ENCODE results near the gene AFP.

Gene AFP

GRCh38 chr4:73438582-73439215, 2.7 kb downstream of the AFP start:
- DNase-seq (ENCODE audit: low read depth) = no peak

- DNase-seq (ENCODE audit: low read depth) = no peak
Observed at GRCh38 chr4:73439445-73439844, 3.4 kb downstream of the AFP start.

GRCh38 chr4:73439991-73440390, 4.0 kb downstream of the AFP start:
- DNase-seq (ENCODE audit: low read depth) = no peak

GRCh38 chr4:73440653-73441052, 4.6 kb downstream of the AFP start:
- DNase-seq (ENCODE audit: low read depth) = no peak

- DNase-seq (ENCODE audit: low read depth) = no peak
Observed at GRCh38 chr4:73442275-73442674, 6.3 kb downstream of the AFP start.

GRCh38 chr4:73443224-73443623, 7.2 kb downstream of the AFP start:
- no peak for DNase-seq (ENCODE audit: low read depth)

GRCh38 chr4:73445383-73446335, 9.6 kb downstream of the AFP start:
- no peak for DNase-seq (ENCODE audit: low read depth)

- DNase-seq (ENCODE audit: low read depth) = no peak
Observed at GRCh38 chr4:73446336-73446938, 10.4 kb downstream of the AFP start.

GRCh38 chr4:73447671-73448070, 11.7 kb downstream of the AFP start:
- no peak for DNase-seq (ENCODE audit: low read depth)

GRCh38 chr4:73448448-73449203, 12.6 kb downstream of the AFP start:
- DNase-seq (ENCODE audit: low read depth) = no peak

- DNase-seq (ENCODE audit: low read depth) = no peak
Observed at GRCh38 chr4:73450398-73451004, 14.5 kb downstream of the AFP start.

- DNase-seq (ENCODE audit: low read depth) = no peak
Observed at GRCh38 chr4:73451404-73451803, 15.4 kb downstream of the AFP start.

- DNase-seq (ENCODE audit: low read depth) = no peak
Observed at GRCh38 chr4:73451981-73452747, 16.1 kb downstream of the AFP start.

- DNase-seq (ENCODE audit: low read depth) = no peak
Observed at GRCh38 chr4:73452953-73453700, 17.1 kb downstream of the AFP start.

- no peak for DNase-seq (ENCODE audit: low read depth)
Observed at GRCh38 chr4:73453701-73454005, 17.6 kb downstream of the AFP start.

GRCh38 chr4:73454920-73455319, 18.9 kb downstream of the AFP start:
- DNase-seq (ENCODE audit: low read depth) = no peak

- no peak for DNase-seq (ENCODE audit: low read depth)
Observed at GRCh38 chr4:73456177-73457022, 20.4 kb downstream of the AFP start.

- no peak for DNase-seq (ENCODE audit: low read depth)
Observed at GRCh38 chr4:73458184-73459047, 22.4 kb downstream of the AFP start.

GRCh38 chr4:73459048-73459421, 23.0 kb downstream of the AFP start:
- no peak for DNase-seq (ENCODE audit: low read depth)

Measured in activated T-cell treated with anti-CD3 and anti-CD28 coated beads for 1 hour (primary cell).